Caco-2 (cell line): ENCODE results near the gene ITPR1. TPM values are rescaled to one million over a fixed set of nuclear protein-coding genes. Genes with fewer than 3 reads are reported as not detected.

Experiments used
- BruUV-seq: library from RNA; stranded (reverse); fragments of 400-500 nt; replicated peaks from 2 replicates; lab custom pipeline; 2021; lab: Mats Ljungman, UMichigan
- CTCF ChIA-PET: fragments of 300-600 bp; sonication (Branson Sonifier 250); formaldehyde crosslinking; loops from one replicate; lab custom pipeline; 2022; ENCODE audit warnings: antibody characterized with exemption; lab: Charles Lee
- POLR2A ChIA-PET: fragments of 300-600 bp; sonication (Branson Sonifier 250); formaldehyde crosslinking; loops from one replicate; lab custom pipeline; 2022; ENCODE audit warnings: antibody characterized with exemption; lab: Charles Lee
- DNase-seq, 2 experiments: peaks; one replicate each; pipeline versions ENCODE4 v3.0.0 to v3.0.0-alpha.2; 2020 to 2022
- H3K27me3 ChIP-seq: replicated peaks from 2 replicates; pipeline ENCODE4 v1.6.0; 2011; ENCODE audit warnings: low read length; ENCODE audit not compliant: control insufficient read depth, insufficient read depth
- H3K36me3 ChIP-seq: 2 replicates; pipeline ENCODE4 v1.5.1; 2011; ENCODE audit warnings: low read length; ENCODE audit not compliant: control insufficient read depth, insufficient read depth
- H3K4me1 ChIP-seq: fragments of 250-450 bp; sonication (Bioruptor Pico); 2 replicates; pipeline ENCODE4 v1.5.1; 2020; ENCODE audit warnings: mild to moderate bottlenecking
- H3K4me3 ChIP-seq: 2 replicates; pipeline ENCODE4 v1.5.1; 2011; ENCODE audit warnings: low read depth, mild to moderate bottlenecking, control low read depth, low read length
- H3K9me3 ChIP-seq: fragments of 250-450 bp; sonication (Bioruptor Pico); 2 replicates; pipeline ENCODE4 v1.5.1; 2020; ENCODE audit warnings: mild to moderate bottlenecking, moderate library complexity
- H3K27ac Mint-ChIP-seq: one replicate; pipeline ENCODE4 v1.8.0; 2022; ENCODE audit warnings: mixed read lengths; ENCODE audit not compliant: unreplicated experiment
- H3K27me3 Mint-ChIP-seq: one replicate; pipeline ENCODE4 v1.8.0; 2022; ENCODE audit warnings: mixed read lengths; ENCODE audit not compliant: insufficient read depth, unreplicated experiment
- H3K36me3 Mint-ChIP-seq: one replicate; pipeline ENCODE4 v1.8.0; 2022; ENCODE audit warnings: mild to moderate bottlenecking, mixed read lengths; ENCODE audit not compliant: insufficient read depth, unreplicated experiment
- H3K4me1 Mint-ChIP-seq: one replicate; pipeline ENCODE4 v1.8.0; 2022; ENCODE audit warnings: low read depth, mixed read lengths; ENCODE audit not compliant: unreplicated experiment
- H3K4me3 Mint-ChIP-seq: one replicate; pipeline ENCODE4 v1.8.0; 2022; ENCODE audit warnings: mild to moderate bottlenecking, moderate library complexity, mixed read lengths; ENCODE audit not compliant: unreplicated experiment
- H3K9me3 Mint-ChIP-seq: one replicate; pipeline ENCODE4 v1.8.0; 2022; ENCODE audit warnings: mixed read lengths; ENCODE audit not compliant: unreplicated experiment
- CTCF ChIP-seq, 2 experiments: fragments of 200-600 bp in 1 of 2; IDR thresholded peaks; 1 replicate in 1 of 2; 2 replicates in 1 of 2; pipeline versions ENCODE4 v1.5.1 to v1.8.0; 2011 to 2022; ENCODE audit warnings: antibody characterized with exemption in 1 of 2, control low read depth in 1 of 2, inconsistent platforms in 1 of 2, low read depth in 1 of 2, low read length in 1 of 2, mild to moderate bottlenecking in 1 of 2, moderate library complexity in 1 of 2; ENCODE audit not compliant: insufficient read depth in 1 of 2, severe bottlenecking in 1 of 2, unreplicated experiment in 1 of 2
- intact Hi-C: fragments of 100-400 bp; cut with micrococcal nuclease; formaldehyde crosslinking; loops from one replicate; pipeline ENCODE4 v1.10.0; 2022; ENCODE audit not compliant: unreplicated experiment
- total RNA-seq: library from RNA; stranded (reverse); gene quantifications from 2 replicates; pipeline ENCODE4 v1.2.3, GENCODE V29; 2022

ITPR1 gene
- total RNA-seq, 1 experiment from 2014 or later, result 10.4 TPM

GRCh38 chr3:4837374-4837930 is 344.3 kb downstream of the ITPR1 start:
- no peaks in the 10 kb centered on the region for H3K4me1 ChIP-seq
- H3K36me3 ChIP-seq, result no peaks in the 10 kb centered on the region
- ChIA-PET CTCF (no interaction called here), POLR2A (no interaction called here)
- Mint-ChIP-seq H3K36me3 (no peaks in the 10 kb centered on the region), H3K9me3 (no peaks in the 10 kb centered on the region), H3K27ac (no peak overlapping the region), H3K27me3 (no peaks in the 10 kb centered on the region), H3K4me3 (no peak overlapping the region), H3K4me1 (no peaks in the 10 kb centered on the region)
- DNase-seq, result no peak
- H3K9me3 ChIP-seq, result no peaks in the 10 kb centered on the region
- intact Hi-C loops, result no loop called here
- no peak overlapping the region for H3K4me3 ChIP-seq
- no peaks in the 10 kb centered on the region for H3K27me3 ChIP-seq
- no TSS peak for BruUV-seq
- TF ChIP-seq CTCF (IDR thresholded peaks at IDR 0.05; ENCODE audit: insufficient read depth in 1 of 2, low read depth in 1 of 2, low read length in 1 of 2, severe bottlenecking in 1 of 2, unreplicated experiment in 1 of 2), result no peak

- no TSS peak for BruUV-seq
- H3K27me3 Mint-ChIP-seq, result no peaks in the 10 kb centered on the region
- H3K9me3 ChIP-seq, result no peaks in the 10 kb centered on the region
- no peaks in the 10 kb centered on the region for H3K4me1 ChIP-seq
- no peaks in the 10 kb centered on the region for H3K4me1 Mint-ChIP-seq
- DNase-seq, result no peak
- no peak overlapping the region for H3K4me3 ChIP-seq
- no peaks in the 10 kb centered on the region for H3K27me3 ChIP-seq
- H3K27ac Mint-ChIP-seq, result no peak overlapping the region
- ChIA-PET POLR2A (no interaction called here), CTCF (no interaction called here)
- no peaks in the 10 kb centered on the region for H3K9me3 Mint-ChIP-seq
- intact Hi-C loops, result no loop called here
- H3K36me3 ChIP-seq, result no peaks in the 10 kb centered on the region
- H3K36me3 Mint-ChIP-seq, result no peaks in the 10 kb centered on the region
- no peak overlapping the region for H3K4me3 Mint-ChIP-seq
- no peak for TF ChIP-seq CTCF (IDR thresholded peaks at IDR 0.05; ENCODE audit: insufficient read depth in 1 of 2, low read depth in 1 of 2, low read length in 1 of 2, severe bottlenecking in 1 of 2, unreplicated experiment in 1 of 2)
Observed at GRCh38 chr3:4838621-4839022, 345.5 kb downstream of the ITPR1 start.

GRCh38 chr3:4839278-4839677 is 346.1 kb downstream of the ITPR1 start:
- intact Hi-C loops, result no loop called here
- Histone ChIP-seq H3K4me3 (no peak overlapping the region), H3K9me3 (no peaks in the 10 kb centered on the region), H3K27me3 (no peaks in the 10 kb centered on the region), H3K36me3 (no peaks in the 10 kb centered on the region), H3K4me1 (no peaks in the 10 kb centered on the region)
- H3K36me3 Mint-ChIP-seq, result no peaks in the 10 kb centered on the region
- no peaks in the 10 kb centered on the region for H3K9me3 Mint-ChIP-seq
- DNase-seq, result no peak
- no peaks in the 10 kb centered on the region for H3K27me3 Mint-ChIP-seq
- BruUV-seq, result no TSS peak
- no peak for TF ChIP-seq CTCF (IDR thresholded peaks at IDR 0.05; ENCODE audit: insufficient read depth in 1 of 2, low read depth in 1 of 2, low read length in 1 of 2, severe bottlenecking in 1 of 2, unreplicated experiment in 1 of 2)
- H3K27ac Mint-ChIP-seq, result no peak overlapping the region
- CTCF ChIA-PET, result no interaction called here
- no peaks in the 10 kb centered on the region for H3K4me1 Mint-ChIP-seq
- POLR2A ChIA-PET, result no interaction called here
- H3K4me3 Mint-ChIP-seq, result no peak overlapping the region
